ENCODE results near the gene CGNL1.

Gene CGNL1

GRCh38 chr15:57486833-57487232 is 110.5 kb downstream of the CGNL1 start:
- Histone ChIP-seq H3K9me3 (replicated peaks; ENCODE audit: insufficient read depth, low read length) (no peaks in the 10 kb centered on the region), H3K4me1 (ENCODE audit: low read length) (no peaks in the 10 kb centered on the region), H3K9ac (ENCODE audit: low read length) (no peak overlapping the region), H3K27me3 (replicated peaks; ENCODE audit: insufficient read depth, low read length) (no peaks in the 10 kb centered on the region), H3K36me3 (replicated peaks; ENCODE audit: insufficient read depth, low read length) (no peaks in the 10 kb centered on the region), H3K4me3 (ENCODE audit: low read length) (no peak overlapping the region), H3F3A (ENCODE audit: insufficient read depth, low read length) (no peaks in the 10 kb centered on the region), H4K20me1 (ENCODE audit: insufficient read depth, low read length) (no peaks in the 10 kb centered on the region), H3K79me2 (ENCODE audit: low read length) (no peaks in the 10 kb centered on the region), H3K27ac (ENCODE audit: low read length) (no peak overlapping the region), H3K9me2 (replicated peaks; ENCODE audit: insufficient read depth, low read length) (no peaks in the 10 kb centered on the region), H2AFZ (ENCODE audit: low read length) (no peak overlapping the region), H3K4me2 (ENCODE audit: low read depth, low read length) (no peak overlapping the region)
- DNase-seq = no peak
- TF ChIP-seq CTCF (IDR thresholded peaks at IDR 0.05; ENCODE audit: low read length) (no peak), EZH2 (optimal IDR thresholded peaks at IDR 0.05; ENCODE audit: low read depth, low read length) (no peak), EZH2phosphoT487 (IDR thresholded peaks at IDR 0.05; ENCODE audit: low read length) (no peak)

- H3K27ac ChIP-seq (ENCODE audit: low read length) = no peak overlapping the region
- H3K36me3 ChIP-seq (replicated peaks; ENCODE audit: insufficient read depth, low read length) = no peaks in the 10 kb centered on the region
- TF ChIP-seq CTCF (IDR thresholded peaks at IDR 0.05; ENCODE audit: low read length) (no peak), EZH2phosphoT487 (IDR thresholded peaks at IDR 0.05; ENCODE audit: low read length) (no peak), EZH2 (optimal IDR thresholded peaks at IDR 0.05; ENCODE audit: low read depth, low read length) (no peak)
- H3K79me2 ChIP-seq (ENCODE audit: low read length) = no peaks in the 10 kb centered on the region
- no peak overlapping the region for H3K4me3 ChIP-seq (ENCODE audit: low read length)
- no peaks in the 10 kb centered on the region for H4K20me1 ChIP-seq (ENCODE audit: insufficient read depth, low read length)
- H3K9me3 ChIP-seq (replicated peaks; ENCODE audit: insufficient read depth, low read length) = no peaks in the 10 kb centered on the region
- no peaks in the 10 kb centered on the region for H3K4me1 ChIP-seq (ENCODE audit: low read length)
- no peak overlapping the region for H2AFZ ChIP-seq (ENCODE audit: low read length)
- no peak overlapping the region for H3K9ac ChIP-seq (ENCODE audit: low read length)
- no peaks in the 10 kb centered on the region for H3K27me3 ChIP-seq (replicated peaks; ENCODE audit: insufficient read depth, low read length)
- no peaks in the 10 kb centered on the region for H3F3A ChIP-seq (ENCODE audit: insufficient read depth, low read length)
- no peaks in the 10 kb centered on the region for H3K9me2 ChIP-seq (replicated peaks; ENCODE audit: insufficient read depth, low read length)
- no peak for DNase-seq
- no peak overlapping the region for H3K4me2 ChIP-seq (ENCODE audit: low read depth, low read length)
Observed at GRCh38 chr15:57489122-57489521, 112.8 kb downstream of the CGNL1 start.

GRCh38 chr15:57493351-57493750 is 117.0 kb downstream of the CGNL1 start:
- Histone ChIP-seq H2AFZ (ENCODE audit: low read length) (no peak overlapping the region), H3K4me3 (ENCODE audit: low read length) (no peak overlapping the region), H3K4me2 (ENCODE audit: low read depth, low read length) (no peak overlapping the region), H3K27ac (ENCODE audit: low read length) (no peak overlapping the region), H3K9me3 (replicated peaks; ENCODE audit: insufficient read depth, low read length) (no peaks in the 10 kb centered on the region), H3K9ac (ENCODE audit: low read length) (no peak overlapping the region), H3K4me1 (ENCODE audit: low read length) (peaks cover 8% of the 10 kb centered on the region), H3K79me2 (ENCODE audit: low read length) (no peaks in the 10 kb centered on the region), H3K36me3 (replicated peaks; ENCODE audit: insufficient read depth, low read length) (no peaks in the 10 kb centered on the region), H4K20me1 (ENCODE audit: insufficient read depth, low read length) (no peaks in the 10 kb centered on the region), H3K9me2 (replicated peaks; ENCODE audit: insufficient read depth, low read length) (no peaks in the 10 kb centered on the region), H3K27me3 (replicated peaks; ENCODE audit: insufficient read depth, low read length) (no peaks in the 10 kb centered on the region), H3F3A (ENCODE audit: insufficient read depth, low read length) (no peaks in the 10 kb centered on the region)
- TF ChIP-seq CTCF (IDR thresholded peaks at IDR 0.05; ENCODE audit: low read length) (no peak), EZH2 (optimal IDR thresholded peaks at IDR 0.05; ENCODE audit: low read depth, low read length) (no peak), EZH2phosphoT487 (IDR thresholded peaks at IDR 0.05; ENCODE audit: low read length) (no peak)
- no peak for DNase-seq
